ENCODE results near the gene ITGBL1. TPM values are rescaled to one million over a fixed set of nuclear protein-coding genes. Genes with fewer than 3 reads are reported as not detected.

The ITGBL1 gene
- total and polyA plus RNA-seq, 2 of the 13 experiments (the other 11 are each of a cell fraction or from before 2014, with no cell fraction given): 0.02 TPM; not detected in 1

- in situ Hi-C loops (cut with HindIII; ENCODE audit: extremely low pct_ligation_motif_present, low pct_unique_long_range_greater_than_20kb): no loop called here
- no peak for ATAC-seq
- no peak for TF ChIP-seq HNF4G (IDR thresholded peaks at IDR 0.05; ENCODE audit: borderline replicate concordance, low read depth, low read length)
- TF ChIP-seq HNF4G (CRISPR knock-in tag; IDR thresholded peaks at IDR 0.05; ENCODE audit: borderline replicate concordance, low read depth): no peak
- TF ChIP-seq ZNF75D (CRISPR knock-in tag; IDR thresholded peaks at IDR 0.05; ENCODE audit: borderline replicate concordance): no peak
- no peak for TF ChIP-seq MIER2 (CRISPR knock-in tag; IDR thresholded peaks at IDR 0.05)
- TF ChIP-seq MBD4 (IDR thresholded peaks at IDR 0.05; ENCODE audit: borderline replicate concordance, low read length): no peak
- no peak for TF ChIP-seq PHF8 (CRISPR knock-in tag; IDR thresholded peaks at IDR 0.05)
- TF ChIP-seq ZBTB39 (CRISPR knock-in tag; IDR thresholded peaks at IDR 0.05): no peak
- TF ChIP-seq HCFC1 (IDR thresholded peaks at IDR 0.05; ENCODE audit: low read depth, low read length): no peak
- TF ChIP-seq BHLHE40 (IDR thresholded peaks at IDR 0.05; ENCODE audit: low read length): no peak
- no peak for TF ChIP-seq RXRB (CRISPR knock-in tag; IDR thresholded peaks at IDR 0.05; ENCODE audit: borderline replicate concordance)
- TF ChIP-seq PHF20 (CRISPR knock-in tag; IDR thresholded peaks at IDR 0.05): no peak
- TF ChIP-seq ZNF639 (CRISPR knock-in tag; conservative IDR thresholded peaks at IDR 0.05): no peak
- TF ChIP-seq RFXAP (CRISPR knock-in tag; IDR thresholded peaks at IDR 0.05; ENCODE audit: borderline replicate concordance): no peak
- TF ChIP-seq SNAPC4 (CRISPR knock-in tag; IDR thresholded peaks at IDR 0.05): no peak
- TF ChIP-seq ZBTB7B (CRISPR knock-in tag; IDR thresholded peaks at IDR 0.05): no peak
- TF ChIP-seq NR0B2 (CRISPR knock-in tag; IDR thresholded peaks at IDR 0.05): no peak
Measured at GRCh38 chr13:101612735-101613134, 160.3 kb downstream of the ITGBL1 start.

More at GRCh38 chr13:101612735-101613134, 160.3 kb downstream of the ITGBL1 start:
- ChIA-PET POLR2A (no interaction called here), CTCF (ENCODE audit: low intra/inter-chr PET ratio, low total read pairs) (no interaction called here)
- Histone ChIP-seq H4K20me1 (ENCODE audit: insufficient read depth, low read length) (no peaks in the 10 kb centered on the region), H3K4me1 (ENCODE audit: insufficient read depth, low read length) (peaks cover 8% of the 10 kb centered on the region; the same call in 1 of the 2 replicates), H3K27me3 (ENCODE audit: control insufficient read depth in 1 of 2, insufficient read depth in 2 of 2, low read length in 2 of 2) (no peaks in the 10 kb centered on the region), H3K9ac (ENCODE audit: insufficient read depth, low read depth, low read length) (no peak overlapping the region), H3K4me3 (replicated peaks in 1 of 3; ENCODE audit: insufficient read depth in 1 of 3, low read depth in 2 of 3, low read length in 3 of 3) (no peak overlapping the region), H3K79me2 (ENCODE audit: insufficient read depth, low read length) (no peaks in the 10 kb centered on the region), H3K36me3 (replicated peaks in 1 of 2; ENCODE audit: control insufficient read depth in 1 of 2, insufficient read depth in 2 of 2, low read length in 2 of 2) (no peaks in the 10 kb centered on the region), H3K27ac (ENCODE audit: extremely low read length, insufficient read depth, low read length) (no peak overlapping the region), H3K9me3 (ENCODE audit: low read length) (no peaks in the 10 kb centered on the region), H2AFZ (ENCODE audit: low read length) (no peak overlapping the region), H3K4me2 (ENCODE audit: low read depth, low read length) (no peak overlapping the region)
- DNase-seq (ENCODE audit: low spot score): no peak
- no peak for FAIRE-seq
- no TSS peak for BruUV-seq (replicated peaks)
- WGBS (ENCODE audit: low lambda C conversion rate): 3% methylated on average over 7 of the region's 7 CpGs
- intact Hi-C loops (cut with micrococcal nuclease; ENCODE audit: unreplicated experiment): no loop called here

Data from HepG2 (cell line).